HPDE6-E6E7 (cell line): ENCODE results near the gene LZIC.
"Not testable (repeated sequence)": the region's sequence is repeated elsewhere in the genome, so short reads cannot be mapped to it uniquely, and the experiment has no call there.

ENCODE experiments used
- DNase-seq: peaks from one replicate; pipeline ENCODE4 v3.0.0; 2011; ENCODE audit warnings: missing footprints; ENCODE audit errors: extremely low spot score

Gene LZIC

DNA sequence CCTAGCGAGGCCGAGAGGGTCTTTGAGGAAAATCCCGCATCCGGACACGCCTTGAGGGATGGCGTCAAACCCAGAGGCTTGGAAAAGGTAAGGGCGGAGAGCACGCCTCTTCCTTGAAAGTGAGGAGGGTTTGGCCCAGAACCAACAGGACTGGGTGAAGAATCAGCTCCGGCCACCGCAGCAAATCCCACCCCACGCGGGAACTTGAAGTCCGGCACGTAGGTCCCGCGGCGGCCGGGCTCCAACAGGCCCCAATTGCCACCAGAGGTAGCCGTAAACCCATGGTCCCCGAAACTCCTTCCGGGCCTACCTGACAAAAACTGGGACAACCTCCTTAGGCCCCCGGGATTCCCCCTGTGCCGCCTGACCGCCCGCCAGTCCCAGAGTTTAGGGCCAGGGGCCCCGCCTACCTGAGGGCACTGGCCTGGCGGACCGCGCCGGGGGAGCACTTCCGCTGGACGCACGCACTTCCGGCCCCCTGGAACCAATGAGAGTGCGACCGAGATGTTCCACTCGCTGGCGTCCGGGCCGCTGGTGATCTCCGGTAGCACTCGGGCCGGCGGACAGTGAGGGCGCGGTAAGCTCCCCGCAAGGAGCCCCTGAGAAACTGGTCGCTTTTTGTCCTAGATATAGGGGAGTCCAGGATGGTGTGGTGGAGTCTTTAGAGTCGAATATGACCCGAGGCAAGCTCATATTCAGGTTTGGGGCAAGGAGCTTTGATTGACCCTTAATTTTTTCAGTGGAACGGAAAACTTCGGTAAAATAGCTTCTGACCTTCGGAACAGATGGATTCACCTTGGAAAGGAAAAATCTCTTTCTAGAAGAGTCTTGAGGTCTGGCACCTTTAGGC lies at the start of gene LZIC, which contains the start of gene NMNAT1:
TSS of gene LZIC (minus strand) at position 453 of the 850 bp plus-strand sequence. CDS start 6,772 bp downstream, outside the sequence.
TSS of gene NMNAT1 (plus strand) at position 537 of the 850 bp plus-strand sequence. CDS start 28,599 bp downstream, outside the sequence.
- peak; percentile 91 for DNase-seq

DNA sequence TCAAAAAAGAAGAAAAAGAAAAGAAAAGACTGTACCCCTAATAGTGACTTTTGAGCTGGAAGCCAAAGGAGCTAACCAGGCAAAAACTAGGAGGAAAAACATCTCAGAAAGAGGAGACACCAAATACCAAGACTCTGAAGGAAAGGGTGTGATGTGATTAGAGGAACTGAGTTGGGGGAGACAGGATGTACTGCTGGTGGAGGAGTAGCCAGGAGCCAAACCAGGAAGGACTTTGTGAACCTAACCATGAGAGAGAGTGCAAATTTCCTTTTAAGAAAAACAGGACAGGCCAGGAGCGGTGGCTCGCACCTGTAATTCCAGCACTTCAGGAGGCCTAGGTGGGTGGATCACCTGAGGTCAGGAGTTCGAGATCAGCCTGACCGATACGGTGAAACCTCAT lies 49.7 kb upstream of the LZIC start:
- DNase-seq = no peak

DNA sequence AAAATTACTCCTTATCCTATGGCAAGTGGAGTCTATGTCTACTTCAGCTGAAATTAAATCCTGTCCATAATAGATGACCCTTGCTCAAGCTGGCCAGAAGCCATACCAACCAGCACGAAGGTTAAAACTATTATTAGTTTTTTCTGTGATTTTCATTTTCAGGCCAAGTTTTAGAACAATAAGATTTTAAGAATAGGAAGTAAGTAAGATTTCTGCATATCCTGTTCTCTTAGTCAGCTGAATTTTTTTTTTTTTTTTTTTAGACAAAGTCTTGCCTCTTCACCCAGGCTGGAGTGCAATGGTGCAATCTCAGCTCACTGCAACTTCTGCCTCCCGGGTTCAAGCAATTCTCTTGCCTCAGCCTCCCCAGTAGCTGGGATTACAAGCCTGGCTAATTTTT lies 47.8 kb upstream of the LZIC start:
- no peak for DNase-seq

DNA sequence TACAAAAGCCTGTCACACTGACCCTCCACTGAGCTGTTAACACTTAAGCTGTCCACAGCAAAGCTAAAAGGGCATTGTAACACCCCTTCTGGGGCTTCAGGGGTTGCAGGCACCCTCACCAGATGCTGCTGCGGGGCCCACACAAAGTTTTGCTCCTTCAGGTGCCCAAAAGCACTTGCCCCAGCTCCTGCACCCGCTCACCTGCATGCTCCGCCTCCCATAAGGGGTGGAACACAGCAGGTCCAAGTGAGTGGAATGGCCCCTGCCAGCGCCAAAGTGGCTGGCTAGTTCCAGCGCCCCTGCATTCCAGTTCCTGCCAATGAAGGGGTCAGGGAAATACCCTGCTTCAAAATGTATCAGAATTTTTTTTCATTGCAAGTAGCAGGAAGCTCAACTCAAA lies 46.6 kb upstream of the LZIC start:
- no peak for DNase-seq

DNA sequence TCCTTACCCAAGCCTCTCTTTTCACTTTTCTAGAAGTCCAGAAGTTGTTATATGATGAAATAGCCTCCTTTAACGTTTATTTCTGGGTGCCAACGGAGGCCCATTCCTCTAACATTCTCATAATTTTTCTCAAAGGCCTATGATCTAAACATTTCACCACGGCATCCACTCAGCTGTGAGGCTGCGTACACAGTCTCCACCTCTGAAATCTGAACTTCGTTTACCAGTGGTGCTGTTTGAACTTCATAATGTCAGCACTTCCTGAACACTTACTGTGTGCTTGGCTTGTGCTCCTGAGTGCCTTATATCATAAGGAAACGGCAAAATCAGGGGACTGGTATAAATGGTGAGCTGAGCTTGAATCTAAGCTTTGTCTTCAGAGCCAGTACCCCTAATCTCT lies 41.8 kb upstream of the LZIC start:
- DNase-seq = no peak

DNA sequence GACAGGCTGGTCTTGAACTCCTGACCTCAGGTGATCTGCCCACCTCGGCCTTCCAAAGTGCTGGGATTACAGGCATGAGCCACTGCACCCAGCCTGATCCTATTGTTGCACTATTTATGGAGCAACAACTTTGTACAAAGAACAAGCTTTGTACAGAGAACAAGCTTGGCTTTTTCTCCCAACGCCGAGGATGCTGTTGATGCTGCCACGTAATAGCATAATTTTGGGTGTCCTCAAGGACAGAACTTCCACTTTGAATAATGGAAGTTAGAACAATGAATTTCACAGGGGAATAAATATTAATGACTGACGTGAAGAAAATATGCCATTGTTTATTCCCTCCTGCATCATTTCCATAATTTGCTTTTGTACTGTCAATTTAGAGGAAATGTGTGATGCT lies 41.1 kb upstream of the LZIC start:
- no peak for DNase-seq

DNA sequence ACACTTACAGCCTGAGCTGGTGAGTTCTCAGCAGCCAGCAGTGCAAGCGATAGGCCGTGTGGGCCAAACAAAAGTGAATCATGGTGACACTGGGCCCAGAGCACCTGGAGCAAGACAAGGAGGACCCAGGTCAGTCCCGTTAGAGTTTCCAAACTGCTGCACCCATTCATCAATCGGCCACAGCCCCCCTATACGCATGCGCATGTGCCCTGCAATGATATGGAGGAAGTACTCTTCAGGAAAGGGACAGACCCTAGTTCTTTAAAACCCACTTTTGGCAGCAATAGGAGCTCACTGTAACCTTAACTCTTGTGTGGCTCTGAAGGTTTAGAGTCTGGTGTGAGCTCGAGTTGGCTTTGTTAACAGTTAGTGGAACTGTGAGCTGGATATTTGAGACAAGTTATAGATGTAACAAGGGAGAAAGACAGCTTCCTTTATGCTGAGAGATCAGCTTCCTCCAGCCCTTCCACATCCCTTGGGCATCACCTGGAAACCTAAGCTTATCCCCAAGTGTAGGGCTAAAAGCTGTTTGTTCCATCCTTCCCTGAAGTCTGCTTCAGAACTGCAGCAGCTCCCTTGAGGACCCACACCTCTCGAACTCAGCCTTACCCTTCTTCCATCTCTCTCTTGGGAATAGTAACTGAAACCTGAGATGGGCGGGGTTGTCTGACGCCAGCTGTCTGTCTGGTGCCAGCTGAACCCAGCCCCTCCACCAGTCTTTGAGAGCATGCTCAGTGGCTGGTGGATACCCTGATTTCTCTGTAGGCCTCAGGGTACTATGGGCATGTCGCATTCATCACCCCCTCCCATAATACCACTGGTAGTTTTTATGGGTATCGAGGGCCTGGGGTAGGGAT lies 17.7 kb upstream of the LZIC start:
- DNase-seq = no peak

DNA sequence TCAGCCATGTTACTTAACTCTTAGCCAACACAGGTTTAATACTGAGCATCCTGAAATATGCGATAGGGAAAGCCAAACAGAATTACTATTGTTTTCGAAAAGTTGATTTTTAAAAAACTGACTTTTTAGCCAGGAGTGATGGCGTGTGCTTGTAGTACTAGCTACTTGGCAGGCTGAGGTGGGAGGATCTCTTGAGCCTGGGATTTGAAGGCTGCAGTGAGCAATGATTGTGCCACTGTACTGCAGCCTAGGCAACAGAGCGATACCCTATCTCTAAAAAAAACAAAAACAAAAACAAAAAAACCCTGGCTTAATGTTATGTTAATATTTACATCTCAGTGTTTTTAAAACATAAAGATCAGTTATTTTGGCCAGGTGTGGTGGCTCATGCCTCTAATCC lies 16.8 kb upstream of the LZIC start:
- no peak for DNase-seq

DNA sequence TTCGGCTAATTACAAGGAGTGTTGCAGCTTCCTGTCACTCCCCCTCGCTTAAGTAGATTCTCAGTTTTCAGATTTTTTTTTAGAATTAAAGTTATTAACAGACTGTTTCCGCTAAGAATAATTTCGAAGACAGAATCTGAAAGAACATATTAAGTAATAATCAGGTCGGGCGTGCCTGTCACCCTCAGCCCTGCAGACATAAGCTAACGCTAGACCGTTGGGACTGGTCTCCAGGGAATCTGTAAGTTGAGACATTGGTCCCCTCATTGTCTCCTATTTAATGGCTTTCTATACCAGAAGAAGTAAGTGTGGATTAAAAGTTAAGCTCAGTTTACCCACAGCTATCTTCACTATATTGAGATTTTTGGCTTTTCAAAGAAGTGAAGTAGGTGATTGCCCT lies 14.5 kb upstream of the LZIC start:
- no peak for DNase-seq

DNA sequence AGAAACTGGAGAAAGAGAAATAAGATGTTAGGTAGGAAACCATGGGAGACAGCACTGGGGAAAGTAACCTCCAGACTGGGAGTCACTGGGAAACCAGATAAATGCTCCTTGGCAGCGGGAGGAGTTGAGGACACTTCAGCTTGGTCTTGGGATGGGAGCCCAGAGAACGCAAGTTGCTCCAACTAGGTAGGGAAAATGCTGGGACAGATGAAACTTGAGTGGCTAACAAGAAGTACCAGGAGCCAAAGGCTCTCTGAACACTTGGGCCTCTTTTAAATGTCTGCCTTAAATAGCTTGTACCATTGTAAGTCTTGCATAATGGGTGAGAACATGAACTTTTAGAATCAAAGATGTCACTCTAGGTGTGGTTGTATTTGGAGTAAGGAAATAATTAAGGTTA lies 3.1 kb upstream of the LZIC start:
- DNase-seq = no peak

DNA sequence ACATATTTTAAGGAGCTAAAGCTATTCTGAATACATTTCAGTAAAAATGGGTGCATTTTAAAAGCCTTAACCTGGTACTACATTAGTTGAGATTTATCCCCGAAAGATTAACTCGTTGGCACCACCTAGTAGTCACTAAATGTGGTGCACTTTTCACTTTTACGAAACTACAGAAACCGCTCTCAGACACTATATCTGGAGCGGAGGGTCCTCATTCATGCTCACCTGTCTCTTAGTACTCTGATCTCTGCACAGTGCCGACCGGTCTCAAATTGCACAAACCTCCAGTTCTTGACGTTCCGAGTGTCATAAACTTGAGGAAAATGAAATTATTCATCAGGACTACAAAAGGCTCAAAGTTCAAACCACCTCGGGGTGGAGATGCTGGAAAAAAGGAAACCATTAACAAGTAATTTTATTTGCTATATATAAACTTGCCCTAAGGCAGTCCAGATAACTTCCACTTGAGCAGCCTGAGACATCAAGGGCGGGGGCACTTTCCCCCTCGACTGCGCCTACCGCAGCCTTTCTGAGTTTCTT lies 722 bp downstream of the LZIC start:
- DNase-seq = peak; percentile 42

DNA sequence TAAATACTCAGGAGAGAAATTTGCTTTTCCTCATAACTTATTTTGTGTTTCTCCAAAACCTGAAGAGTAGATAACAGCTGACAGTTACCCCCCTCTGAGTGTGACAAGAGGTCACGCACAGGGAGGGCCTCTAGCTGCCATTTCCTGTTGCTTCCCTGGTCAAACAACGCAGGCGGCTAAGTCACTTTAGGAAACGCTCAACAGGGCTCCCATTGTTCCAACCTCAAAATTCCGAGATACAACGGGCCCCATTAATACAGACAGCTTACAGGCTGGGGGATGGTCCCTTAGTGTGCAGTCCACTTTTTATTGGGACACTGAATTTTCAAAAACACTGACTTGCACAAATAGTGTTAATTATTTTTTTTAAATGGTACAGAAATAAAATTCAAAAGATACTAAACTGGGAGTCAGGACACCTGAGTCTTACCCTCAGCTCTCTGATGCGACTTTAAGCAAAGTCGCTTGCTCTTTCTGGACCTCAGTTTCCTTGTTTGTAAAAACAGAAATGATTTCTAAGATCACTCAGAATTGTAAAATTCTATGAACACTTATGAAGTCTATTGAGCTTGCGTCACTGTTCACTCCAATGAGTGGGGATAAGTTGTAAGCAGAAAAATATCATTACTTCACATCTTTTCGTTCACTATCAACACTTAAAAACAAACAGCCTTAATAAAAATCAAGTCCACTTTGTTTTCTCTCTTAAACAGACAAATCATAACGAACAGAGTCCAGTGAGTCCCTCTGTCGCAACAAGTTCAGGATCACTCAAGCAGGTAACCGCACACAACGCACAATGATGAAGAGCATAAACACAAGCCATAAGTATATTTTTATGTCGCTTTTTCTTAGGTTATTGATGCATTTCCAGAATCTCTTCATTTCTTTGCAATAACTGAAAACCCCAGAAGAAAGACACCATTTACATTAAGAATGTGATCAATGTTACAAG lies 13.5 kb downstream of the LZIC start:
- no peak for DNase-seq

DNA sequence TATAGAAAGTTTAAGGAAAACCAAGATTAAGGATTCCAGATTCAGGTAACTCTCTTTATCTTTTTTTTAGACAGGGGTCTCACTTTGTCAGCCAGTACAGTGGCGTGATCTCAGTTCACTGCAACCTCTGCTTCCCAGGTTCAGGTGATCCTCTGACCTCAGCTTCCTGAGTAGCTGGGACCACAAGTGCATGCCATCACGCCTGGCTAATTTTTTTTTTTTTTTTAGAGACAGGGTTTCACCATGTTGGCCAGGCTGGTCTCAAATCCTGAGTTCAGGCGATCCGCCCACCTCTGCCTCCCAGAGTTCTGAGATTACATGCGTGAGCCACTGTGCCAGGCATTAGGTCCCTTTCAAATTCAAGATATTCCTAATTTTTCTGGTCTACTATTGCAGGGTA lies 15.9 kb downstream of the LZIC start:
- DNase-seq = no peak

DNA sequence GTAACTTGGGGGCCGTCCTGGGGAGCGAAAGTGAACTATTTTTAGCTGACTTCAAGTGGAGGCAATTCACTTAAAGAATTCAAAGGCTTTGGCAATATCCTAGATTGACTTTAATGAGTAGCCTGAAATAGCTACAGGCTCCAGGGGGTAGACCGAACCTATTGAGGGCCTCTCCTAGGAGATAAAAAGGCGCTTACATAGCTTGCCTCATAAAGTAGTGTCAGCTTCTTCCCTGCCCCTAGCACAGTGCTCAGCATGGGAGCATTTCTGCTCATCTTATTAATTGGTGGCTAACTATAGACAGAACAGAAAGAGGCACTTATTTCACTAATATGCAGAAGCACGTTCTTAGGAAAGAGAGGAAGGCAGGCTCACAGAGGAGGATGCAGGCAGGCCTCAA lies 20.8 kb downstream of the LZIC start:
- no peak for DNase-seq

DNA sequence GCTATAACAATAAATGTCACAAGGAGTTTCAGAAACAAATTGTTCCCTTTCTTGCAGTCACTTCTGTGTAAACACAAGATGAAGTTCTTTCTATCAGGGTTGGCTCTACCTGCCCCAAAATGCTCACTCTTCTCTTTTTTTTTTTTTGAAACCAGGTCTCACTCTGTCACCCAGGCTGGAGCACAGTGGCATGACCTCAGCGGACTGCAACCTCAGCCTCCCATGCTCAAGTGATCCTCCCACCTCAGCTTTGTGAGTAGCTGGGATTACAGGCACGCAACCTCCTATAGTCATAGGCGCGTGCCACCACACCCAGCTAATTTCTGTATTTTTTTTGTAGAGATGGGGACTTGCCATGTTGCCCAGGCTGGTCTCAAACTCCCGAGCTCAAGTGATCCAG lies 22.6 kb downstream of the LZIC start:
- DNase-seq = no peak

DNA sequence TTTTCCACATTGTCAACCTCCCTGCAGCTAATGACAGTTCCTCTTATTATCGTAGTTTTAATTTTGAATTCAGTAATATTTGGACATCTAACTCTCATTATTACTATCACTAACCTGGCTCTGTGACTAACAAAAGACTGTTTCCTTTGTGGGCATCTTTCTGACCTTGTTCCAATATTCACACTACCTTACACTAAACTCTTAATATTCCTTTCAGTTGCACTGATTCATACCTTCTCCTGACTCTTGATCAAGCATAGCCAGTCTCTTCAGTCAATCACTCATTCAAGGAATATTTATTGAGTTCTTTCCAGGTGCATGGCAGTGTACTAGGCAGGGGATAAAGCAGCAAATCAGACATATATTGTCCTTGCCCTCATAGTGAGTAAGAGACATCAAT lies 25.3 kb downstream of the LZIC start:
- DNase-seq = no peak

DNA sequence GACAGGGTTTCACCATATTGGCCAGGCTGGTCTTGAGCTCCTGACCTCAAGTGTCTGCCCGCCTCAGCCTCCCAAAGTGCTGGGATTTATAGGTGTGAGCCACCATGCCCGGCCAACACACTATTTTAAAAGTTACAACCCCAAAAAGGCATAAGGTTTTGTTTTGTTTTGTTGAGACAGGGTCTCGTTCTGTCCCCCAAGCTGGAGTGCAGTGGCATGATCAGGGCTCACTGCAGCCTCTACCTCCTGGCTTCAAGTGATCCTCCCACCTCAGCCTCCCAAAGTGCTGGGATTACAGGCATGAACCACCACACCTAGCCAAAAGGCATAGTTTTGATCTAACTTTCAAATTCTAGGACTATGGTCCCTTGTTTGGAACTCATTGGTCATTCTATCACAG lies 25.7 kb downstream of the LZIC start:
- DNase-seq = not testable (repeated sequence)

DNA sequence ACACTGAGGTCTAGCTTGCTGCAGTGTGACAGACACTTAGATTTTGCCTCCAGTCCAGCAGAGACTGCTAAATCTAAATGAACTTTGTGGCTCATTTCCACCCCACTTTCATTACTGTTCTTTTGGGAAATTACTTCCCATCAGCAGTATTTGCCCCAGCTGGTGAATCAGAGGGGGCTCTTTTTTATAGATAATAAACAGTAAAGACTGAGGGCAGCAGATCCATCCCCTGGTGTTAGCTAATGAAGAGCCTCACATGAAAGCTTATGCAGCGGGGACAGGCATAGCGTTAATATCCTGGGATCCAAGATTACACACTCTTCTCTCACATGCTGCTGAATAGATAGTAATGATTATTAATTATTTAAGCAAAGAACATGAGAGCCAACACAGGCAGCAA lies 26.7 kb downstream of the LZIC start:
- DNase-seq = no peak

DNA sequence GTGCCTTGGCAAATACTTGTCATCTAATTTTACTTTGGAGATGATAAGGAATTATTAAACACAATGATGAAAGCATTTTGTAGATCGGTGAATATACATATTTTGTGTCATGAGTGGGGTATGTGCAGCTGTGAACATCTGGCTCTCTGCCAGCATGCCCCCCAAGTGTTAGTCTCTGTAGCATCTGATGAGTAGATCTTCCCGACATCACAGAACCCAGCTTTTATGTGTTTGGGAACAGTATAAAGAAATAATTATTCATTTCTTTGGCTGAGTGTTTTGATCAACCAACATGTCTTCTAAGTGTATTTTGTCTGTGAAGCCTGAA lies 28.6 kb downstream of the LZIC start:
- no peak for DNase-seq

DNA sequence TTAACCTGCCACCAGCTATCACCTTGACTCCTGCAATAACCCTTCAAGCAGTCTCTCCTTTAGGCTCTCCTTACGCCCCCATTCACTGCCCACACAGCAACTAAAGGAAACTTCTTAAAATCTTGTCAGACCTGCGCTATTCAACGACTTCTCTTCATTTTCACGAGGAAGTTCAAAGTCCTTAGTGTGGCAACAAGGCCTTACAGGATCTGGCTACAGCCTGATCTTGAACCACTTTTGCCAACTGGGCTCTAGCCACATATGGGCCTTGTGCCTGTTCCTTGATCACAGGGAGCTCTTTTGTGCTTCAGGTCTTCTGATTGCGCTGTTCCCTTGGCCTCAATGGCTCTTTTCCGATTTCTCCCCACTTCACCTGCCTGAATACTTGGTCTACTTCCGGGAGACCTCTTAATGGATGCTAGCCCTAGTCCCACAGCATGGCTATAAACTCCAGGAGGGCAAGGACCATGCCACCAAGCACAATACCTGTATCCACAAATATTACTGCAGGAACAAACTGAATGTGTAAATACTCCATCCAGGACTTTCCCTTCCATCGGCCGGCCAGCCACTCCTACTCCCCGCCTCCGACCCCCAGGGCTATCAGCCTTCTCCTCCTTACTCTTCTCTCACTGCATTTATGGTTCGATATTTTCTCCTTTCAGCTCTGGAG lies 30.8 kb downstream of the LZIC start:
- DNase-seq = no peak
